ENCODE measurements around the gene TSC22D4.

TSC22D4 gene

GRCh38 chr7:100426516-100426915 lies 52.5 kb downstream of the TSC22D4 start:
- DNase-seq = no peak

GRCh38 chr7:100425347-100425746 lies 53.7 kb downstream of the TSC22D4 start:
- DNase-seq = no peak

GRCh38 chr7:100423315-100423714 lies 55.7 kb downstream of the TSC22D4 start:
- DNase-seq = no peak

GRCh38 chr7:100419660-100420226 lies 59.3 kb downstream of the TSC22D4 start:
- DNase-seq = no peak

- no peak for DNase-seq
Measured at GRCh38 chr7:100418930-100419659, 59.9 kb downstream of the TSC22D4 start.

All from hematopoietic multipotent progenitor cell treated with erythropoietin and hydrocortisone succinate and interleukin-3 and kit ligand, for 4 days (in vitro differentiated cells).